ENCODE data around the gene INPP5K. TPM values are rescaled to one million over a fixed set of nuclear protein-coding genes. Genes with fewer than 3 reads are reported as not detected.
"Not testable (repeated sequence)": the region's sequence is repeated elsewhere in the genome, so short reads cannot be mapped to it uniquely, and the experiment has no call there.

Gene INPP5K
- polyA plus RNA-seq (2013, experiment 1 of 2), result 18.7 TPM
- 20.5 TPM for polyA plus RNA-seq (2013, experiment 2 of 2)

GRCh38 chr17:1516388-1517161 is at the start of gene INPP5K:
INPP5K (minus strand) TSS chr17:1516612; CDS start chr17:1516499, 113 bp downstream.
- Histone ChIP-seq H2BK120ac (ENCODE audit: low read depth, low read length) (peak within 1 kb of the TSS; percentile 50), H3K9ac (ENCODE audit: low read length) (peak within 1 kb of the TSS; percentile 98), H2AK5ac (ENCODE audit: low read length, severe bottlenecking) (no peak within 1 kb of the TSS), H3K4ac (ENCODE audit: low read depth in 1 of 2, low read length in 2 of 2) (peak within 1 kb of the TSS; percentile 48 to 87), H3K4me1 (ENCODE audit: control insufficient read depth, insufficient read depth, low read depth, low read length) (peaks cover 7% of the 10 kb centered on the region), H3K27ac (ENCODE audit: low read length, poor library complexity, severe bottlenecking) (peak within 1 kb of the TSS; percentile 75), H3K4me3 (ENCODE audit: insufficient read depth in 1 of 2, low read depth in 1 of 2, low read length in 2 of 2) (peak within 1 kb of the TSS; percentile 98), H3K27me3 (ENCODE audit: control insufficient read depth in 1 of 2, insufficient read depth in 1 of 2, low read length in 2 of 2) (no peaks in the 10 kb centered on the region), H3K14ac (ENCODE audit: low read length in 2 of 2) (peak within 1 kb of the TSS; percentile 5 to 89), H3K4me2 (ENCODE audit: low read length, poor library complexity, severe bottlenecking) (peak within 1 kb of the TSS; percentile 94), H4K8ac (ENCODE audit: low read length) (peak within 1 kb of the TSS; percentile 92), H3K9me3 (ENCODE audit: control insufficient read depth, low read length) (no peaks in the 10 kb centered on the region), H4K91ac (ENCODE audit: low read length) (peak within 1 kb of the TSS; percentile 64), H2BK5ac (ENCODE audit: low read depth, low read length, poor library complexity, severe bottlenecking) (peak within 1 kb of the TSS; percentile 83), H2BK15ac (ENCODE audit: low read depth, poor library complexity, severe bottlenecking) (peak within 1 kb of the TSS; percentile 73), H3K23ac (ENCODE audit: low read length in 2 of 2) (peak within 1 kb of the TSS in 1 of 2 experiments; percentile 63), H3K79me1 (replicated peaks; ENCODE audit: low read length, poor library complexity, severe bottlenecking) (peaks cover 23% of the 10 kb centered on the region), H3K36me3 (ENCODE audit: control insufficient read depth in 1 of 2, insufficient read depth in 2 of 2, low read depth in 1 of 2, low read length in 2 of 2) (peaks cover 33 to 45% of the 10 kb centered on the region in 2 experiments), H3K18ac (ENCODE audit: low read depth in 1 of 2, low read length in 2 of 2) (peak within 1 kb of the TSS; percentile 65 to 96), H2AFZ (ENCODE audit: low read depth, low read length) (peak within 1 kb of the TSS; percentile 90), H2BK12ac (ENCODE audit: low read length in 2 of 2) (no peak within 1 kb of the TSS)
- DNase-seq, result peak; percentile 98
- under 1% methylated on average over 91 of the region's 91 CpGs for WGBS

- Histone ChIP-seq H3K4me1 (ENCODE audit: control insufficient read depth, insufficient read depth, low read depth, low read length) (peaks cover 23% of the 10 kb centered on the region), H3K14ac (ENCODE audit: low read length in 2 of 2) (no peak overlapping the region), H3K4me3 (ENCODE audit: insufficient read depth in 1 of 2, low read depth in 1 of 2, low read length in 2 of 2) (no peak overlapping the region), H3K4me2 (ENCODE audit: low read length, poor library complexity, severe bottlenecking) (no peak overlapping the region), H3K18ac (ENCODE audit: low read depth in 1 of 2, low read length in 2 of 2) (no peak overlapping the region), H2BK5ac (ENCODE audit: low read depth, low read length, poor library complexity, severe bottlenecking) (no peak overlapping the region), H2BK120ac (ENCODE audit: low read depth, low read length) (no peak overlapping the region), H3K27me3 (ENCODE audit: control insufficient read depth in 1 of 2, insufficient read depth in 1 of 2, low read length in 2 of 2) (peaks cover 0 to 10% of the 10 kb centered on the region in 2 experiments), H2BK12ac (ENCODE audit: low read length in 2 of 2) (no peak overlapping the region), H3K9ac (ENCODE audit: low read length) (no peak overlapping the region), H3K27ac (ENCODE audit: low read length, poor library complexity, severe bottlenecking) (no peak overlapping the region), H4K8ac (ENCODE audit: low read length) (no peak overlapping the region), H3K4ac (ENCODE audit: low read depth in 1 of 2, low read length in 2 of 2) (no peak overlapping the region), H3K79me1 (replicated peaks; ENCODE audit: low read length, poor library complexity, severe bottlenecking) (peaks cover 1% of the 10 kb centered on the region), H4K91ac (ENCODE audit: low read length) (no peak overlapping the region), H2AFZ (ENCODE audit: low read depth, low read length) (no peak overlapping the region), H3K9me3 (ENCODE audit: control insufficient read depth, low read length) (no peaks in the 10 kb centered on the region), H3K23ac (ENCODE audit: low read length in 2 of 2) (no peak overlapping the region), H2AK5ac (ENCODE audit: low read length, severe bottlenecking) (no peak overlapping the region), H3K36me3 (ENCODE audit: control insufficient read depth in 1 of 2, insufficient read depth in 2 of 2, low read depth in 1 of 2, low read length in 2 of 2) (no peaks in the 10 kb centered on the region), H2BK15ac (ENCODE audit: low read depth, poor library complexity, severe bottlenecking) (no peak overlapping the region)
- 79% methylated on average over 4 of the region's 6 CpGs for WGBS
- DNase-seq, result no peak
Measured at GRCh38 chr17:1565877-1566276, 49.5 kb upstream of the INPP5K start.

GRCh38 chr17:1563786-1564613 is 47.6 kb upstream of the INPP5K start:
- no peak overlapping the region for H2BK120ac ChIP-seq (ENCODE audit: low read depth, low read length)
- no peak overlapping the region for H3K18ac ChIP-seq (ENCODE audit: low read depth in 1 of 2, low read length in 2 of 2)
- no peaks in the 10 kb centered on the region for H3K9me3 ChIP-seq (ENCODE audit: control insufficient read depth, low read length)
- peak overlapping the region; percentile 23 for H4K91ac ChIP-seq (ENCODE audit: low read length)
- no peak overlapping the region for H3K14ac ChIP-seq (ENCODE audit: low read length in 2 of 2)
- no peak overlapping the region for H2AK5ac ChIP-seq (ENCODE audit: low read length, severe bottlenecking)
- H3K4me1 ChIP-seq (ENCODE audit: control insufficient read depth, insufficient read depth, low read depth, low read length), result peaks cover 27% of the 10 kb centered on the region
- H2AFZ ChIP-seq (ENCODE audit: low read depth, low read length), result no peak overlapping the region
- H2BK5ac ChIP-seq (ENCODE audit: low read depth, low read length, poor library complexity, severe bottlenecking), result no peak overlapping the region
- H3K27me3 ChIP-seq (ENCODE audit: control insufficient read depth in 1 of 2, insufficient read depth in 1 of 2, low read length in 2 of 2), result peaks cover 0 to under 1% of the 10 kb centered on the region in 2 experiments
- 73% methylated on average over 19 of the region's 19 CpGs for WGBS
- H3K9ac ChIP-seq (ENCODE audit: low read length), result no peak overlapping the region
- no peak overlapping the region for H2BK15ac ChIP-seq (ENCODE audit: low read depth, poor library complexity, severe bottlenecking)
- peaks cover 0 to 4% of the 10 kb centered on the region in 2 experiments for H3K36me3 ChIP-seq (ENCODE audit: control insufficient read depth in 1 of 2, insufficient read depth in 2 of 2, low read depth in 1 of 2, low read length in 2 of 2)
- no peak overlapping the region for H3K27ac ChIP-seq (ENCODE audit: low read length, poor library complexity, severe bottlenecking)
- H3K4ac ChIP-seq (ENCODE audit: low read depth in 1 of 2, low read length in 2 of 2), result no peak overlapping the region
- no peak overlapping the region for H3K4me2 ChIP-seq (ENCODE audit: low read length, poor library complexity, severe bottlenecking)
- no peak overlapping the region for H3K4me3 ChIP-seq (ENCODE audit: insufficient read depth in 1 of 2, low read depth in 1 of 2, low read length in 2 of 2)
- no peak overlapping the region for H2BK12ac ChIP-seq (ENCODE audit: low read length in 2 of 2)
- no peak overlapping the region for H3K23ac ChIP-seq (ENCODE audit: low read length in 2 of 2)
- H3K79me1 ChIP-seq (replicated peaks; ENCODE audit: low read length, poor library complexity, severe bottlenecking), result peaks cover 11% of the 10 kb centered on the region
- DNase-seq, result no peak
- H4K8ac ChIP-seq (ENCODE audit: low read length), result no peak overlapping the region

- not testable (repeated sequence) for H2AFZ ChIP-seq (ENCODE audit: low read depth, low read length); H4K8ac ChIP-seq (ENCODE audit: low read length); H3K4me3 ChIP-seq (ENCODE audit: insufficient read depth in 1 of 2, low read depth in 1 of 2, low read length in 2 of 2); H3K4ac ChIP-seq (ENCODE audit: low read depth in 1 of 2, low read length in 2 of 2); H4K91ac ChIP-seq (ENCODE audit: low read length); H3K27ac ChIP-seq (ENCODE audit: low read length, poor library complexity, severe bottlenecking); DNase-seq; H3K27me3 ChIP-seq (ENCODE audit: control insufficient read depth in 1 of 2, insufficient read depth in 1 of 2, low read length in 2 of 2); H3K18ac ChIP-seq (ENCODE audit: low read depth in 1 of 2, low read length in 2 of 2); H3K9ac ChIP-seq (ENCODE audit: low read length); H3K23ac ChIP-seq (ENCODE audit: low read length in 2 of 2); H2AK5ac ChIP-seq (ENCODE audit: low read length, severe bottlenecking); H3K4me2 ChIP-seq (ENCODE audit: low read length, poor library complexity, severe bottlenecking); H3K36me3 ChIP-seq (ENCODE audit: control insufficient read depth in 1 of 2, insufficient read depth in 2 of 2, low read depth in 1 of 2, low read length in 2 of 2); H2BK12ac ChIP-seq (ENCODE audit: low read length in 2 of 2); H2BK5ac ChIP-seq (ENCODE audit: low read depth, low read length, poor library complexity, severe bottlenecking); H3K14ac ChIP-seq (ENCODE audit: low read length in 2 of 2); H2BK120ac ChIP-seq (ENCODE audit: low read depth, low read length); H2BK15ac ChIP-seq (ENCODE audit: low read depth, poor library complexity, severe bottlenecking); H3K9me3 ChIP-seq (ENCODE audit: control insufficient read depth, low read length)
- 91% methylated on average over 15 of the region's 15 CpGs for WGBS
- Histone ChIP-seq H3K79me1 (replicated peaks; ENCODE audit: low read length, poor library complexity, severe bottlenecking) (peaks cover 11% of the 10 kb centered on the region), H3K4me1 (ENCODE audit: control insufficient read depth, insufficient read depth, low read depth, low read length) (peaks cover 25% of the 10 kb centered on the region)
Measured at GRCh38 chr17:1563471-1563785, 47.0 kb upstream of the INPP5K start.

All from mesenchymal stem cell (in vitro differentiated cells and primary cell).